OCI-LY3 (cell line): Measurements from ENCODE around the gene MAP2K3.
"Not testable (repeated sequence)": the region's sequence is repeated elsewhere in the genome, so short reads cannot be mapped to it uniquely, and the experiment has no call there.

ENCODE experiments used
- H2AFZ ChIP-seq: fragments of 200-600, 300-600 bp; shearing (Covaris generic); 2 replicates; pipeline ENCODE4 v1.6.0; 2014; ENCODE audit warnings: antibody characterized with exemption, low read depth, low read length
- H3K27ac ChIP-seq: fragments of 200-600, 300-600 bp; sonication (generic); 2 replicates; pipeline ENCODE4 v1.5.1; 2014; ENCODE audit warnings: mild to moderate bottlenecking, low read length, moderate library complexity, mixed read lengths
- H3K27me3 ChIP-seq: fragments of 200-600, 300-600 bp; sonication (generic); 2 replicates; pipeline ENCODE4 v1.6.1; 2014; ENCODE audit warnings: low read depth, low read length, mixed read lengths
- H3K36me3 ChIP-seq: fragments of 200-600, 300-600 bp; sonication (generic); replicated peaks from 2 replicates; pipeline ENCODE3; 2014; ENCODE audit warnings: low read depth, low read length, mixed read lengths
- H3K4me1 ChIP-seq: fragments of 300-600, 200-600 bp; sonication (generic); 2 replicates; pipeline ENCODE4 v1.6.1; 2014; ENCODE audit warnings: low read length, mixed read lengths
- H3K4me2 ChIP-seq: fragments of 200-600, 300-600 bp; sonication (generic); 2 replicates; pipeline ENCODE4 v1.6.1; 2014; ENCODE audit warnings: low read length, mixed read lengths
- H3K4me3 ChIP-seq: fragments of 300-600, 200-600 bp; sonication (generic); 2 replicates; pipeline ENCODE4 v1.5.1; 2014; ENCODE audit warnings: antibody characterized with exemption, mild to moderate bottlenecking, low read length, moderate library complexity
- H3K79me2 ChIP-seq: fragments of 300-600, 200-600 bp; shearing (Covaris generic); 2 replicates; pipeline ENCODE4 v1.6.1; 2014; ENCODE audit warnings: mild to moderate bottlenecking, low read length, mixed read lengths
- H3K9ac ChIP-seq: fragments of 300-600, 200-600 bp; shearing (Covaris generic); 2 replicates; pipeline ENCODE4 v1.6.0; 2014; ENCODE audit warnings: mild to moderate bottlenecking, low read length, moderate library complexity
- H3K9me3 ChIP-seq: fragments of 200-600, 300-600 bp; shearing (Covaris generic); 2 replicates; pipeline ENCODE4 v1.6.1; 2014; ENCODE audit warnings: low read length, mixed read lengths; ENCODE audit not compliant: insufficient read depth
- H4K20me1 ChIP-seq: fragments of 200-600, 300-600 bp; sonication (generic); 2 replicates; pipeline ENCODE4 v1.6.1; 2016; ENCODE audit warnings: low read length, mixed read lengths; ENCODE audit not compliant: insufficient read depth
- CTCF ChIP-seq: fragments of 200-600, 300-600 bp; sonication (generic); IDR thresholded peaks from 2 replicates; pipeline ENCODE4 v1.5.1; 2014; ENCODE audit warnings: antibody characterized with exemption, low read length, low read depth
- EZH2phosphoT487 ChIP-seq: fragments of 200-600 bp; shearing (Covaris generic); IDR thresholded peaks from 2 replicates; pipeline ENCODE4 v1.6.1; 2018; ENCODE audit warnings: antibody characterized with exemption, mixed run types, low read depth

MAP2K3 gene

GRCh38 chr17:21345236-21345635 is 60.7 kb downstream of the MAP2K3 start:
- TF ChIP-seq CTCF, result no peak
- TF ChIP-seq EZH2phosphoT487, result no peak
- Histone ChIP-seq H3K36me3 (no peaks in the 10 kb centered on the region), H3K9ac (no peak overlapping the region), H2AFZ (no peak overlapping the region), H3K9me3 (no peaks in the 10 kb centered on the region), H3K4me1 (no peaks in the 10 kb centered on the region), H3K4me3 (no peak overlapping the region), H3K4me2 (no peak overlapping the region), H4K20me1 (no peaks in the 10 kb centered on the region), H3K27me3 (no peaks in the 10 kb centered on the region), H3K79me2 (no peaks in the 10 kb centered on the region), H3K27ac (no peak overlapping the region)

GRCh38 chr17:21346107-21346506 is 61.6 kb downstream of the MAP2K3 start:
- H3K4me2 ChIP-seq, H3K36me3 ChIP-seq, H3K4me1 ChIP-seq, H3K27ac ChIP-seq, H3K9me3 ChIP-seq, H3K79me2 ChIP-seq, H3K27me3 ChIP-seq, H3K9ac ChIP-seq, H2AFZ ChIP-seq, H3K4me3 ChIP-seq, H4K20me1 ChIP-seq: not testable (repeated sequence)

GRCh38 chr17:21346651-21347250 is 62.2 kb downstream of the MAP2K3 start:
- not testable (repeated sequence) for H3K27ac ChIP-seq, H3K79me2 ChIP-seq, H2AFZ ChIP-seq, H3K4me3 ChIP-seq, H3K36me3 ChIP-seq, H3K4me1 ChIP-seq, H3K9ac ChIP-seq, H3K9me3 ChIP-seq, H3K4me2 ChIP-seq, H4K20me1 ChIP-seq, H3K27me3 ChIP-seq

- not testable (repeated sequence) for H3K4me2 ChIP-seq, H3K36me3 ChIP-seq, H2AFZ ChIP-seq, H3K27me3 ChIP-seq, H3K27ac ChIP-seq, H3K4me3 ChIP-seq, H3K4me1 ChIP-seq, H3K9me3 ChIP-seq, H3K79me2 ChIP-seq, H3K9ac ChIP-seq, H4K20me1 ChIP-seq
Observed at GRCh38 chr17:21347660-21348059, 63.1 kb downstream of the MAP2K3 start.

GRCh38 chr17:21348081-21348925 is 63.8 kb downstream of the MAP2K3 start:
- not testable (repeated sequence) for H3K9ac ChIP-seq, H3K27ac ChIP-seq, H4K20me1 ChIP-seq, H3K79me2 ChIP-seq, H3K27me3 ChIP-seq, H3K36me3 ChIP-seq, H3K4me3 ChIP-seq, H3K9me3 ChIP-seq, H3K4me1 ChIP-seq, H2AFZ ChIP-seq, H3K4me2 ChIP-seq

GRCh38 chr17:21348926-21349261 is 64.4 kb downstream of the MAP2K3 start:
- H3K4me2 ChIP-seq, H3K27me3 ChIP-seq, H3K4me3 ChIP-seq, H3K27ac ChIP-seq, H4K20me1 ChIP-seq, H3K9me3 ChIP-seq, H3K36me3 ChIP-seq, H2AFZ ChIP-seq, H3K4me1 ChIP-seq, H3K79me2 ChIP-seq, H3K9ac ChIP-seq: not testable (repeated sequence)

- not testable (repeated sequence) for H2AFZ ChIP-seq, H3K27ac ChIP-seq, H3K4me3 ChIP-seq, H3K4me1 ChIP-seq, H4K20me1 ChIP-seq, H3K27me3 ChIP-seq, H3K4me2 ChIP-seq, H3K79me2 ChIP-seq, H3K36me3 ChIP-seq, H3K9me3 ChIP-seq, H3K9ac ChIP-seq
Observed at GRCh38 chr17:21349358-21350050, 65.0 kb downstream of the MAP2K3 start.

- H3K27me3 ChIP-seq, H3K4me3 ChIP-seq, H3K79me2 ChIP-seq, H2AFZ ChIP-seq, H3K36me3 ChIP-seq, H3K4me1 ChIP-seq, H3K27ac ChIP-seq, H3K9ac ChIP-seq, H4K20me1 ChIP-seq, H3K4me2 ChIP-seq, H3K9me3 ChIP-seq: not testable (repeated sequence)
Observed at GRCh38 chr17:21350495-21350894, 66.0 kb downstream of the MAP2K3 start.
